GM23338 (cell line): ENCODE data around the gene ATAD2B. TPM values are rescaled to one million over a fixed set of nuclear protein-coding genes. Genes with fewer than 3 reads are reported as not detected.

Source experiments
- ATAC-seq: fragments of 200-7000 bp; cut with Tn5 transposase; 3 replicates; pipeline ENCODE4 v1.9.1; 2020
- DNase-seq: peaks from one replicate; pipeline ENCODE4 v3.0.0-alpha.2; 2015; ENCODE audit warnings: low spot score
- H2AFZ ChIP-seq: fragments of 200-600 bp; sonication (generic); 2 replicates; pipeline ENCODE4 v1.8.0; 2016; ENCODE audit warnings: antibody characterized with exemption, mild to moderate bottlenecking, moderate library complexity
- H3F3A ChIP-seq: fragments of 200-600 bp; sonication (generic); replicated peaks from 2 replicates; pipeline ENCODE4 v1.8.0; 2017; ENCODE audit warnings: antibody characterized with exemption, mixed run types, low read depth
- H3K27ac ChIP-seq: fragments of 200-600 bp; sonication (generic); 2 replicates; pipeline ENCODE4 v1.6.1; 2016; ENCODE audit warnings: low read depth
- H3K27me3 ChIP-seq: fragments of 200-600 bp; sonication (generic); 2 replicates; pipeline ENCODE4 v1.8.0; 2016; ENCODE audit warnings: mild to moderate bottlenecking, mixed run types, moderate library complexity; ENCODE audit not compliant: insufficient read depth
- H3K36me3 ChIP-seq: fragments of 200-600 bp; sonication (generic); 2 replicates; pipeline ENCODE4 v1.8.0; 2016; ENCODE audit warnings: mild to moderate bottlenecking; ENCODE audit not compliant: insufficient read depth
- H3K4me1 ChIP-seq: fragments of 200-600 bp; sonication (generic); 2 replicates; pipeline ENCODE4 v1.8.0; 2016; ENCODE audit warnings: mild to moderate bottlenecking, moderate library complexity; ENCODE audit not compliant: insufficient read depth
- H3K4me2 ChIP-seq: fragments of 200-600 bp; sonication (generic); 2 replicates; pipeline ENCODE4 v1.7.1; 2017; ENCODE audit warnings: mixed run types
- H3K4me3 ChIP-seq: fragments of 200-600 bp; sonication (generic); 2 replicates; pipeline ENCODE4 v1.6.1; 2016; ENCODE audit warnings: mixed run types
- H3K79me2 ChIP-seq: fragments of 200-600 bp; sonication (generic); replicated peaks from 2 replicates; pipeline ENCODE4 v1.8.0; 2017; ENCODE audit warnings: mild to moderate bottlenecking; ENCODE audit not compliant: insufficient read depth
- H3K9me2 ChIP-seq: fragments of 200-600 bp; sonication (generic); 2 replicates; pipeline ENCODE4 v1.8.0; 2017; ENCODE audit not compliant: insufficient read depth
- H4K20me1 ChIP-seq: fragments of 200-600 bp; sonication (generic); replicated peaks from 2 replicates; pipeline ENCODE4 v1.8.0; 2017; ENCODE audit warnings: mild to moderate bottlenecking; ENCODE audit not compliant: insufficient read depth
- H3K27ac Mint-ChIP-seq: 2 replicates; pipeline ENCODE4 v1.8.0; 2020; ENCODE audit warnings: inconsistent platforms, mild to moderate bottlenecking, moderate library complexity, mixed read lengths
- H3K27me3 Mint-ChIP-seq: 3 replicates; pipeline ENCODE4 v1.8.0; 2022; ENCODE audit warnings: low read depth, mild to moderate bottlenecking, moderate library complexity, mixed read lengths, inconsistent platforms; ENCODE audit not compliant: insufficient read depth, poor library complexity
- H3K36me3 Mint-ChIP-seq: 3 replicates; pipeline ENCODE4 v1.8.0; 2021; ENCODE audit warnings: low read depth, mild to moderate bottlenecking, inconsistent platforms, moderate library complexity, mixed read lengths
- H3K4me1 Mint-ChIP-seq: 3 replicates; pipeline ENCODE4 v1.8.0; 2020; ENCODE audit warnings: mild to moderate bottlenecking, inconsistent platforms, mixed read lengths
- H3K4me3 Mint-ChIP-seq: 3 replicates; pipeline ENCODE4 v1.8.0; 2021; ENCODE audit warnings: moderate library complexity, mild to moderate bottlenecking, inconsistent platforms, mixed read lengths
- H3K9me3 Mint-ChIP-seq: 3 replicates; pipeline ENCODE4 v1.8.0; 2020; ENCODE audit warnings: moderate library complexity, mild to moderate bottlenecking, inconsistent platforms, mixed read lengths
- CREB1 ChIP-seq: fragments of 250-450 bp; sonication (Bioruptor Pico); IDR thresholded peaks from 2 replicates; pipeline ENCODE4 v1.5.0; 2020; ENCODE audit warnings: low read depth, mild to moderate bottlenecking, moderate library complexity
- CTCF ChIP-seq, 2 experiments: fragments of 200-600 bp in 1 of 2; sonication (generic) in 1 of 2; conservative IDR thresholded peaks; 2 replicates each; pipeline versions ENCODE4 v1.5.1 to v1.6.1; 2016 to 2017; ENCODE audit warnings: antibody characterized with exemption in 2 of 2, low read depth in 2 of 2, mild to moderate bottlenecking in 2 of 2, moderate library complexity in 1 of 2
- EZH2 ChIP-seq: fragments of 200-600 bp; sonication (generic); IDR thresholded peaks from one replicate; pipeline ENCODE4 v1.8.0; 2017; ENCODE audit warnings: antibody characterized with exemption, mild to moderate bottlenecking, low read depth; ENCODE audit not compliant: unreplicated experiment
- EZH2phosphoT487 ChIP-seq: fragments of 200-600 bp; sonication (generic); IDR thresholded peaks from one replicate; pipeline ENCODE4 v1.8.1; 2018; ENCODE audit warnings: antibody characterized with exemption; ENCODE audit not compliant: unreplicated experiment
- NANOG ChIP-seq: IDR thresholded peaks from 2 replicates; pipeline ENCODE4 v1.6.1; 2016; ENCODE audit warnings: antibody characterized with exemption, borderline replicate concordance
- POLR2AphosphoS5 ChIP-seq: IDR thresholded peaks from 2 replicates; pipeline ENCODE4 v1.6.1; 2016; ENCODE audit warnings: antibody characterized with exemption, low read depth
- STAT1 ChIP-seq: IDR thresholded peaks from one replicate; pipeline ENCODE4 v1.6.1; 2016; ENCODE audit warnings: antibody characterized with exemption; ENCODE audit not compliant: unreplicated experiment
- ZNF114 ChIP-seq: fragments of 250-450 bp; sonication (Bioruptor Pico); IDR thresholded peaks from 2 replicates; pipeline ENCODE4 v1.5.0; 2020; ENCODE audit warnings: mild to moderate bottlenecking, moderate library complexity
- ZNF331 ChIP-seq: fragments of 250-450 bp; sonication (Bioruptor Pico); IDR thresholded peaks from 2 replicates; pipeline ENCODE4 v1.5.0; 2020; ENCODE audit warnings: low read depth, mild to moderate bottlenecking, moderate library complexity
- polyA plus RNA-seq: library from polyadenylated mRNA; unstranded; fragments of >200 nt; fragmentation: Nextera tagmentation; extraction: Ambion mirVana; gene quantifications from 2 replicates; pipeline ENCODE4 v1.2.1, GENCODE V29; 2016
- total RNA-seq: library from RNA; depleted of rRNA; stranded (reverse); fragments of >200 nt; shearing (Covaris generic); gene quantifications from 2 replicates; pipeline ENCODE4 v1.2.3, GENCODE V29; 2014
- TF ChIP-seq, protein P1 (sequence below): IDR thresholded peaks from 2 replicates; pipeline ENCODE4 v1.6.1; 2016; ENCODE audit warnings: antibody characterized with exemption
- TF ChIP-seq, protein P2 (sequence below): IDR thresholded peaks from one replicate; pipeline ENCODE4 v1.6.1; 2018; ENCODE audit warnings: antibody characterized with exemption; ENCODE audit not compliant: unreplicated experiment

Gene ATAD2B
- total and polyA plus RNA-seq, 2 experiments from 2014 or later = 12.4 to 19.3 TPM

- TF ChIP-seq, protein P1, sequence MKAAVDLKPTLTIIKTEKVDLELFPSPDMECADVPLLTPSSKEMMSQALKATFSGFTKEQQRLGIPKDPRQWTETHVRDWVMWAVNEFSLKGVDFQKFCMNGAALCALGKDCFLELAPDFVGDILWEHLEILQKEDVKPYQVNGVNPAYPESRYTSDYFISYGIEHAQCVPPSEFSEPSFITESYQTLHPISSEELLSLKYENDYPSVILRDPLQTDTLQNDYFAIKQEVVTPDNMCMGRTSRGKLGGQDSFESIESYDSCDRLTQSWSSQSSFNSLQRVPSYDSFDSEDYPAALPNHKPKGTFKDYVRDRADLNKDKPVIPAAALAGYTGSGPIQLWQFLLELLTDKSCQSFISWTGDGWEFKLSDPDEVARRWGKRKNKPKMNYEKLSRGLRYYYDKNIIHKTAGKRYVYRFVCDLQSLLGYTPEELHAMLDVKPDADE = no peak
- TF ChIP-seq STAT1 = no peak
- TF ChIP-seq CTCF (conservative IDR thresholded peaks at IDR 0.05; ENCODE audit: low read depth in 2 of 2) = no peak
- TF ChIP-seq EZH2 = no peak
Observed at GRCh38 chr2:23900133-23900532, 26.8 kb downstream of the ATAD2B start (continued).

DNA sequence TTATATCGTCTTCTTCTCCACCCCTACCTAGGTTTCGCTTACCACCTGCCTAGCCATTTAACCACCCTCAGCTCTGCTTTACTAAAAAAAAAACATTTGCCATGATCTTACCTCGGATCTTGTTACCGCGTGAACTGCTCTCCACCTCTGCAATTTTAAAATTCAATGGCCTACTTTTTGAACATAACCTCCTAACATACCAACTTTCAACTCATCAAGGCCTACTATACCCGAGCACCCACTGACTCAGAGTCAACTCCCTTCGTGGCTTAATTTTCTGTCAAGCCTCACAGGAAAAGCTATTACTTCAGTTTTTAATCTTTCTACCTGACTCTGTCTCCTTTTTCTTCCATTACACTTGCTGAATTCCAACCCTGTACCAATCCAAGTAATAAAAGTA, 55.7 kb downstream of the ATAD2B start:
- Histone ChIP-seq H3F3A (no peaks in the 10 kb centered on the region), H3K79me2 (no peaks in the 10 kb centered on the region), H3K36me3 (0 out of 2 replicates have a peak, but pooled peaks cover 3% of the 10 kb centered on the region), H2AFZ (no peak overlapping the region), H3K4me3 (no peak overlapping the region), H3K9me2 (no peaks in the 10 kb centered on the region), H3K4me2 (no peak overlapping the region), H3K4me1 (peaks cover 3% of the 10 kb centered on the region; the same call in 1 of the 2 replicates), H4K20me1 (no peaks in the 10 kb centered on the region), H3K27ac (no peak overlapping the region), H3K27me3 (no peaks in the 10 kb centered on the region)
- Mint-ChIP-seq H3K27me3 (peaks cover 2% of the 10 kb centered on the region), H3K4me3 (no peak overlapping the region), H3K9me3 (no peaks in the 10 kb centered on the region; the same call in 2 of the 3 replicates), H3K36me3 (peaks cover 30% of the 10 kb centered on the region), H3K27ac (no peak overlapping the region; the same call in 1 of the 2 replicates), H3K4me1 (no peaks in the 10 kb centered on the region)
- DNase-seq (no peak), ATAC-seq (no peak)
- TF ChIP-seq CTCF (conservative IDR thresholded peaks at IDR 0.05; ENCODE audit: low read depth in 2 of 2) (no peak), NANOG (no peak), ZNF114 (CRISPR knock-in tag) (no peak), STAT1 (no peak), EZH2phosphoT487 (no peak), CREB1 (CRISPR knock-in tag) (no peak), ZNF331 (CRISPR knock-in tag) (no peak), POLR2AphosphoS5 (no peak), EZH2 (no peak)
- TF ChIP-seq, protein P1 = no peak
- TF ChIP-seq, protein P2, sequence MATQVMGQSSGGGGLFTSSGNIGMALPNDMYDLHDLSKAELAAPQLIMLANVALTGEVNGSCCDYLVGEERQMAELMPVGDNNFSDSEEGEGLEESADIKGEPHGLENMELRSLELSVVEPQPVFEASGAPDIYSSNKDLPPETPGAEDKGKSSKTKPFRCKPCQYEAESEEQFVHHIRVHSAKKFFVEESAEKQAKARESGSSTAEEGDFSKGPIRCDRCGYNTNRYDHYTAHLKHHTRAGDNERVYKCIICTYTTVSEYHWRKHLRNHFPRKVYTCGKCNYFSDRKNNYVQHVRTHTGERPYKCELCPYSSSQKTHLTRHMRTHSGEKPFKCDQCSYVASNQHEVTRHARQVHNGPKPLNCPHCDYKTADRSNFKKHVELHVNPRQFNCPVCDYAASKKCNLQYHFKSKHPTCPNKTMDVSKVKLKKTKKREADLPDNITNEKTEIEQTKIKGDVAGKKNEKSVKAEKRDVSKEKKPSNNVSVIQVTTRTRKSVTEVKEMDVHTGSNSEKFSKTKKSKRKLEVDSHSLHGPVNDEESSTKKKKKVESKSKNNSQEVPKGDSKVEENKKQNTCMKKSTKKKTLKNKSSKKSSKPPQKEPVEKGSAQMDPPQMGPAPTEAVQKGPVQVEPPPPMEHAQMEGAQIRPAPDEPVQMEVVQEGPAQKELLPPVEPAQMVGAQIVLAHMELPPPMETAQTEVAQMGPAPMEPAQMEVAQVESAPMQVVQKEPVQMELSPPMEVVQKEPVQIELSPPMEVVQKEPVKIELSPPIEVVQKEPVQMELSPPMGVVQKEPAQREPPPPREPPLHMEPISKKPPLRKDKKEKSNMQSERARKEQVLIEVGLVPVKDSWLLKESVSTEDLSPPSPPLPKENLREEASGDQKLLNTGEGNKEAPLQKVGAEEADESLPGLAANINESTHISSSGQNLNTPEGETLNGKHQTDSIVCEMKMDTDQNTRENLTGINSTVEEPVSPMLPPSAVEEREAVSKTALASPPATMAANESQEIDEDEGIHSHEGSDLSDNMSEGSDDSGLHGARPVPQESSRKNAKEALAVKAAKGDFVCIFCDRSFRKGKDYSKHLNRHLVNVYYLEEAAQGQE = no peak
